IPS-NIHi11 (cell line): ENCODE data around the gene LRRC37B.
"Not testable (repeated sequence)": the region's sequence is repeated elsewhere in the genome, so short reads cannot be mapped to it uniquely, and the experiment has no call there.

ENCODE experiments used
- DNase-seq: peaks from one replicate; pipeline ENCODE4 v3.0.0; 2012; ENCODE audit warnings: mixed read lengths, low spot score

The LRRC37B gene

GRCh38 chr17:32006957-32007462, at the start of gene LRRC37B:
LRRC37B (plus strand) TSS chr17:32007383; CDS start chr17:32021393, 14,010 bp downstream.
- DNase-seq = peak; percentile 91

DNA sequence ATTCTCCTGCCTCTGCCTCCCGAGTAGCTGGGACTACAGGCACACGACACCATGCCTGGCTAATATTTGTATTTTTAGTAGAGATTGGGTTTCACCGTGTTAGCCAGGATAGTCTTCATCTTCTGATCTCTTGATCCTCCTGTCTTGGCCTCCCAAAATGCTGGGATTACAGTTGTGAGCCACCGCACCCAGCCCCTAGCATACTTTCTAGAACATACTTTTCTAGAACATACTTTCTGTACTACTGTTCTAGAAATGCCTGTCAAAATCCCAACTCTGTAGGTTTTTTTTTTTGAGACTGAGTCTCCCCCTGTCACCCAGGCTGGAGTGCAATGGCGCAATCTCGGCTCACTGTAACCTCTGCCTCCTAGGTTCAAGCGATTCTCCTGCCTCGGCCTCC, 43.1 kb upstream of the LRRC37B start:
- DNase-seq = not testable (repeated sequence)

GRCh38 chr17:31967648-31968047, 39.5 kb upstream of the LRRC37B start:
- DNase-seq = no peak

DNA sequence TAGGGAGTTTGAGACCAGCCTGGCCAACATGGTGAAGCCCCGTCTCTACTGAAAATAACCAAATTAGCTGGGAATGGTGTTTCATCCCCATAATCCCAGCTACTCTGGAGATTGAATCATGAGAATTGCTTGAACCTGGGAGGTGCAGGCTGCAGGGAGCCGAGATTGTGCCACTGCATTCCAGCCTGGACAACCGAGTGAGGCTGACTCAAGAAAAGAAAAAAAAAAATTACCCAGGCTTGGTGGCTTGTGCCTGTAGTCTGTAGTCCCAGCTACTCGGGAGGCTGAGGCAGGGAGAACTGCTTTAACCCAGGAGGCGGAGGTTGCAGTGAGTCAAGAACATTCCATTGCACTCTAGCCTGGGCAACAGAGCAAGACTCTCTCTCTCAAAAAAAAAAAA, 36.8 kb upstream of the LRRC37B start:
- not testable (repeated sequence) for DNase-seq

- DNase-seq = not testable (repeated sequence)
Measured at GRCh38 chr17:31974269-31975071, 32.7 kb upstream of the LRRC37B start.

- DNase-seq = not testable (repeated sequence)
Measured at GRCh38 chr17:31975391-31975790, 31.8 kb upstream of the LRRC37B start.

GRCh38 chr17:31991821-31992220, 15.4 kb upstream of the LRRC37B start:
- not testable (repeated sequence) for DNase-seq

DNA sequence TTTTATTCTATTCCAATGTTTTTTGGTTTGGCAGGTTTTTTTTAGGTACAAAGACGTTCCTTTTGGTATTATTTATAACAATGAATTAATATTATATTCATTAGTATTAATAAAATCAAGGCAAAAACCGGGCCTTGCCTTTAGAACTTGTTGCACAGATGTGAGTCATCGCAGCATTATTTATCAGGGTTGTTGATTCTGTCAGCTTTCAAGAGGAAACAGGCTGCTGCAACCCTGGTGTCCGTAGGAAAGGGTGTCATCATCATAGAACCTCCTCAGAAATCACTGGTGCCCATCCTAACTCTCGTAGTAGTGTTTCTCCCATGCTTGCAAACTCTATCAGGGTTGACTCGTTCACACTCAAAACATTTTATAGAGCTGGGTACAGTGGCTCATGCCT, 10.2 kb upstream of the LRRC37B start:
- DNase-seq = no peak

- peak; percentile 64 for DNase-seq
Measured at GRCh38 chr17:32007463-32008298, 498 bp downstream of the LRRC37B start.

- no peak for DNase-seq
Measured at GRCh38 chr17:32009262-32009542, 2.0 kb downstream of the LRRC37B start.

DNA sequence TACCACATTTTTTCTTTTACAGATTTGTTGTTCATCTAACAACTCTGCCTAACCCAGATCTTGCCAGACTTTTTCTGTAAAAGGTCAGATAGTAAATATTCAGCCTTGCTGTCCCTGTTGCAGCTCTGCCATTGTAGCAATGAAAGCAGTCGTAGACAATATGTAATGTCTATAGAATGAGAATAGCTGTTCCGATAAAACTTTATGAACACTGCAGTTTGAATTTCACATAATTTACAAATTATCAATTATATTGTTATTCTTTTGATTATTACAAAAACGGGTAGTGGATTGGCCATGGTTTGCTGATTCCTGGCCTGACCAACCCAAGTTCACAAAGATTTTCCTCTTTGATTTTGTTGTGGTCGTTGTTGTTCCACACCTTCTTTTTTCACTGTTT, 2.9 kb downstream of the LRRC37B start:
- no peak for DNase-seq

GRCh38 chr17:32015245-32016013, 8.2 kb downstream of the LRRC37B start:
- DNase-seq = no peak

- no peak for DNase-seq
Measured at GRCh38 chr17:32016231-32016630, 9.0 kb downstream of the LRRC37B start.

DNA sequence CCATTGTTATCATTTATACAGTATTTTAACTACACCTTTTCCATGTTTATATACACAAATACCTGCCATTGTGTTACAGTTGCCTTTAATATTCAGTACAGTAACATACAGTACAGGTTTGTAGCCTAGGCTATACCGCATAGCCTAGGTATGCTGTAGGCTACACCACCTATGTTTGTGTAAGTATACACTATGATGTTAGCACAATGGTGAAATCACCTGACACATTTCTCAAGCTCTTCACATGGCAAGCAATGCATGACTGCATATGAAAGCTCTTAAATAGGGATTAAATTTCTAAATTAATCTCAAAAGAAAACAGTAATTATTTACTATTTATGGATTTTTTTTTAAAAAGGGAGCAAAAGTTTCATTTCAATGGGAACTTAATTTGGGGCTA, 12.0 kb downstream of the LRRC37B start:
- no peak for DNase-seq

- no peak for DNase-seq
Measured at GRCh38 chr17:32020943-32021614, 13.9 kb downstream of the LRRC37B start.

DNA sequence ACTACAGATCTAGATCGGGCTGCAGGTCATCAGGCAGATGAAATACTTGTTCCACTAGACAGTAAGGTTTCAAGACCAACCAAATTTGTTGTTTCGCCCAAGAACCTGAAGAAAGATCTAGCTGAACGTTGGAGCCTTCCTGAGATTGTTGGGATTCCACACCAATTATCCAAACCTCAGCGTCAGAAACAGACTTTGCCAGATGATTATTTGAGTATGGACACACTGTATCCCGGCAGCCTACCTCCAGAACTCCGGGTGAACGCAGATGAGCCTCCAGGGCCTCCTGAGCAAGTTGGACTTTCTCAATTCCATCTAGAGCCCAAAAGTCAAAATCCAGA, 14.4 kb downstream of the LRRC37B start:
- DNase-seq = no peak

DNA sequence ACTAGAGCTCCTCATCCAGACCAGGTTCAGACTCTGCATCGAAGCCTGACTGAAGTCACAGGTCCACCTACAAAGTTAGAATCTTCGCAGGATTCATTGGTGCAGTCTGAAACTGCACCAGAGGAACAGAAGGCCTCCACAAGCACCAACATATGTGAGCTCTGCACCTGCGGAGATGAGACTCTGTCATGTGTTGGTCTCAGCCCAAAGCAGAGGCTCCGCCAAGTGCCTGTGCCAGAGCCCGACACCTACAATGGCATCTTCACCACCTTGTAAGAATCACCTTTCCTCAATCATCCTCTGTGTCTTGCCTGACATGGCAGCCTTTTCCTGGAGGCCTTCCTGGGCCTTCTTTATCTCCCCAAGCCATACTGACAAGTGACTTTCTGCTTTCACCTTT, 15.4 kb downstream of the LRRC37B start:
- not testable (repeated sequence) for DNase-seq

- not testable (repeated sequence) for DNase-seq
Measured at GRCh38 chr17:32027271-32027670, 20.1 kb downstream of the LRRC37B start.

DNA sequence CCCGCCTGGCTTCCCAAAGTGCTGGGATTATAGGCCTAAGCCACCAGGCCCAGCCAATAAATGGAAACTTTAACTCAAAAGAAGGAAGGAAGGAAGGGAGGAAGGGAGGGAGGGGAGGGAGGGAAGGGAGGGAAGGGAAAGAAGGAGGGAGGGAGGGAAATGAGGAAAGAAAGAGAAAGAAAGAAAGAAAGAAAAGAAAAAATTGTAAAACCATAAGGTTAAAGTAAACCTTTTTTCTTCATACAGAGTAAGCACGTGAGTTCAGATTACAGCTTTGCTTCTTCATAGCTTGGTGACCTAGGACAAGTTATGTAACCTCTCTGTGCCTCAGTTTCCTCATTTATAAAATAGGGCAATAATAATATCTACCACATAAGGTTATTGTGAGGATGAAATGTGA, 26.0 kb downstream of the LRRC37B start:
- DNase-seq = no peak

DNA sequence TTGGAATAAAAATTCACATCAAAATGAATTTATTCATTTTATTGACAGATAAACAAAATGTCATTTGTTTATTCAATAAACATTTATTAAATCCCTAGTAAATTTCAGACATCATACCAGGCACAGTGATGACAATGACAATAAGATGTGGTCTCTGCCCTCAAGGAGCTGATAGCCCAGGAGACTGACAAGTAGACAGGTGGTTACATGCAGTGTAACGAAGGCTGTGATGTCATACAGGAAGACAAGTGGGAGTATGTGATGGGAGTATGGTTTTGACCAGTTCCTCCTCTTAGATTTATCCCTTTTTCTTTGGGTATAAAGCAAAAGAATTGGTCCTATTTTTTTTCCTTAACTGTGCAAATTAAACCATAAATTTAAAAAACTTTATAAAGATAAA, 26.6 kb downstream of the LRRC37B start:
- not testable (repeated sequence) for DNase-seq

- DNase-seq = not testable (repeated sequence)
Measured at GRCh38 chr17:32040246-32040645, 33.1 kb downstream of the LRRC37B start.
